ENCODE results near the gene SULT2B1.

- TF ChIP-seq, protein P1, sequence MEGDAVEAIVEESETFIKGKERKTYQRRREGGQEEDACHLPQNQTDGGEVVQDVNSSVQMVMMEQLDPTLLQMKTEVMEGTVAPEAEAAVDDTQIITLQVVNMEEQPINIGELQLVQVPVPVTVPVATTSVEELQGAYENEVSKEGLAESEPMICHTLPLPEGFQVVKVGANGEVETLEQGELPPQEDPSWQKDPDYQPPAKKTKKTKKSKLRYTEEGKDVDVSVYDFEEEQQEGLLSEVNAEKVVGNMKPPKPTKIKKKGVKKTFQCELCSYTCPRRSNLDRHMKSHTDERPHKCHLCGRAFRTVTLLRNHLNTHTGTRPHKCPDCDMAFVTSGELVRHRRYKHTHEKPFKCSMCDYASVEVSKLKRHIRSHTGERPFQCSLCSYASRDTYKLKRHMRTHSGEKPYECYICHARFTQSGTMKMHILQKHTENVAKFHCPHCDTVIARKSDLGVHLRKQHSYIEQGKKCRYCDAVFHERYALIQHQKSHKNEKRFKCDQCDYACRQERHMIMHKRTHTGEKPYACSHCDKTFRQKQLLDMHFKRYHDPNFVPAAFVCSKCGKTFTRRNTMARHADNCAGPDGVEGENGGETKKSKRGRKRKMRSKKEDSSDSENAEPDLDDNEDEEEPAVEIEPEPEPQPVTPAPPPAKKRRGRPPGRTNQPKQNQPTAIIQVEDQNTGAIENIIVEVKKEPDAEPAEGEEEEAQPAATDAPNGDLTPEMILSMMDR (conservative IDR thresholded peaks at IDR 0.05; ENCODE audit: low read length): no peak
- no peak for TF ChIP-seq EZH2phosphoT487 (IDR thresholded peaks at IDR 0.05; ENCODE audit: borderline replicate concordance, low read depth, low read length)
These were observed 10.2 kb upstream of the SULT2B1 start for GRCh38 chr19:48541813-48542212.
